K562 (cell line): ENCODE results near the gene FFAR4. TPM values are rescaled to one million over a fixed set of nuclear protein-coding genes. Genes with fewer than 3 reads are reported as not detected.

Experiments
- CTCF ChIP-seq, 3 experiments: IDR thresholded peaks in 2 of 3; conservative IDR thresholded peaks in 1 of 3; 2 replicates each; pipeline ENCODE4 v1.5.1; 2011 to 2012; ENCODE audit warnings: low read length in 3 of 3, mild to moderate bottlenecking in 3 of 3, control low read depth in 2 of 3, improper control_type of control experiment in 1 of 3, inconsistent platforms in 1 of 3, low read depth in 1 of 3, mixed read lengths in 1 of 3, moderate library complexity in 1 of 3; ENCODE audit not compliant: insufficient read depth in 2 of 3
- EHMT2 ChIP-seq: fragments of 450-650 bp; IDR thresholded peaks from 2 replicates; pipeline ENCODE4 v1.6.1; 2018; ENCODE audit warnings: antibody characterized with exemption
- ELF1 ChIP-seq: fragments of 200-800 bp; sonication (Bioruptor generic); IDR thresholded peaks from 2 replicates; pipeline ENCODE4 v1.6.1; 2016; ENCODE audit warnings: missing genetic modification characterization, missing compliant biosample characterization
- ILK ChIP-seq: fragments of 450-650 bp; IDR thresholded peaks from 2 replicates; pipeline ENCODE4 v1.6.1; 2016; ENCODE audit warnings: missing genetic modification characterization, low read depth, mild to moderate bottlenecking, missing compliant biosample characterization, moderate library complexity, borderline replicate concordance
- JUND ChIP-seq, 2 experiments: IDR thresholded peaks; 2 replicates in 1 of 2; 3 replicates in 1 of 2; pipeline ENCODE4 v1.6.1; 2011; ENCODE audit warnings: borderline replicate concordance in 2 of 2, low read depth in 2 of 2, low read length in 2 of 2, improper control_type of control experiment in 1 of 2, missing biosample characterization in 1 of 2, missing genetic modification characterization in 1 of 2, missing genetic modification reagents in 1 of 2
- MAZ ChIP-seq, 2 experiments: fragments of 450-650 bp in 1 of 2; sonication (generic) in 1 of 2; formaldehyde crosslinking; IDR thresholded peaks in 1 of 2; conservative IDR thresholded peaks in 1 of 2; 2 replicates each; pipeline versions ENCODE4 v1.4.0 to v1.5.0; 2020; ENCODE audit warnings: mild to moderate bottlenecking in 1 of 2, missing genetic modification reagents in 1 of 2
- PTTG1 ChIP-seq: fragments of 450-650 bp; IDR thresholded peaks from 2 replicates; pipeline ENCODE4 v1.6.1; 2016; ENCODE audit warnings: low read depth, mild to moderate bottlenecking, missing genetic modification characterization, missing compliant biosample characterization
- SAFB2 ChIP-seq: fragments of 200-400 bp; formaldehyde crosslinking; IDR thresholded peaks from 2 replicates; pipeline ENCODE4 v1.6.1; 2018; ENCODE audit warnings: borderline replicate concordance, low read length, low read depth, moderate library complexity; ENCODE audit not compliant: severe bottlenecking
- SMARCC2 ChIP-seq: fragments of 450-650 bp; IDR thresholded peaks from 2 replicates; pipeline ENCODE4 v1.6.1; 2017; ENCODE audit warnings: antibody characterized with exemption, moderate library complexity, mild to moderate bottlenecking, low read depth
- SMC3 ChIP-seq: conservative IDR thresholded peaks from 2 replicates; pipeline ENCODE4 v1.6.1; 2011; ENCODE audit warnings: low read depth, low read length, improper control_type of control experiment; ENCODE audit not compliant: insufficient read depth
- polyA plus RNA-seq, 8 experiments: library from polyadenylated mRNA; depleted of rRNA in 4 of 8; stranded (reverse) in 5 of 8; unstranded in 3 of 8; fragments of >200 nt; fragmentation: Nextera tagmentation in 2 of 8; fragmentation: Illumina TruSeq in 1 of 8; extraction: Ambion mirVana in 2 of 8; extraction: Trizol in 1 of 8; gene quantifications; 2 replicates each; pipeline versions ENCODE4 v1.2.1 to v1.2.3, GENCODE V29; 2011 to 2014; ENCODE audit warnings: inconsistent platforms in 1 of 8, missing spikeins in 1 of 8
- total RNA-seq, 7 experiments: library from RNA; depleted of rRNA in 6 of 7; stranded (reverse); fragments of >200 nt in 6 of 7; fragmentation: Illumina TruSeq in 2 of 7; extraction: Trizol in 2 of 7; gene quantifications; 2 replicates each; pipeline versions ENCODE4 v1.2.1 to v1.2.3, GENCODE V29; 2011 to 2021; ENCODE audit warnings: low replicate concordance in 1 of 7
- TF ChIP-seq, protein P1 (sequence below): fragments of 250-450 bp; sonication (Bioruptor Pico); IDR thresholded peaks from 2 replicates; pipeline ENCODE4 v1.8.0; 2022; ENCODE audit warnings: inconsistent platforms, mild to moderate bottlenecking, moderate library complexity, borderline replicate concordance
- TF ChIP-seq, protein P2 (sequence below): fragments of 450-650 bp; formaldehyde crosslinking; conservative IDR thresholded peaks from 2 replicates; pipeline ENCODE4 v1.4.0; 2022; ENCODE audit warnings: mild to moderate bottlenecking, missing genetic modification characterization

The FFAR4 gene
- total and polyA plus RNA-seq, 9 of the 15 experiments (the other 6 are each of a cell fraction or from before 2014, with no cell fraction given), result not detected

GRCh38 chr10:93554760-93555432 lies 11.6 kb upstream of the FFAR4 start (continued):
- peak; percentile 61 to 81 (median 63) for TF ChIP-seq CTCF (IDR thresholded peaks at IDR 0.05 in 2 of 3, conservative IDR thresholded peaks at IDR 0.05 in 1 of 3; ENCODE audit: insufficient read depth in 2 of 3, low read depth in 1 of 3, low read length in 3 of 3)
- peak; percentile 43; the same call in 1 of the 2 replicates for TF ChIP-seq SMC3
- TF ChIP-seq ELF1, result no peak
- TF ChIP-seq MAZ (CRISPR knock-in tag; conservative IDR thresholded peaks at IDR 0.05 in 1 of 2, IDR thresholded peaks at IDR 0.05 in 1 of 2), result 0 out of 4 replicates have a peak, but pooled peaks of 1 of the 2 experiments have one; percentile 16
- TF ChIP-seq, protein P1, sequence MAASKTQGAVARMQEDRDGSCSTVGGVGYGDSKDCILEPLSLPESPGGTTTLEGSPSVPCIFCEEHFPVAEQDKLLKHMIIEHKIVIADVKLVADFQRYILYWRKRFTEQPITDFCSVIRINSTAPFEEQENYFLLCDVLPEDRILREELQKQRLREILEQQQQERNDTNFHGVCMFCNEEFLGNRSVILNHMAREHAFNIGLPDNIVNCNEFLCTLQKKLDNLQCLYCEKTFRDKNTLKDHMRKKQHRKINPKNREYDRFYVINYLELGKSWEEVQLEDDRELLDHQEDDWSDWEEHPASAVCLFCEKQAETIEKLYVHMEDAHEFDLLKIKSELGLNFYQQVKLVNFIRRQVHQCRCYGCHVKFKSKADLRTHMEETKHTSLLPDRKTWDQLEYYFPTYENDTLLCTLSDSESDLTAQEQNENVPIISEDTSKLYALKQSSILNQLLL, result no peak
- TF ChIP-seq, protein P2, sequence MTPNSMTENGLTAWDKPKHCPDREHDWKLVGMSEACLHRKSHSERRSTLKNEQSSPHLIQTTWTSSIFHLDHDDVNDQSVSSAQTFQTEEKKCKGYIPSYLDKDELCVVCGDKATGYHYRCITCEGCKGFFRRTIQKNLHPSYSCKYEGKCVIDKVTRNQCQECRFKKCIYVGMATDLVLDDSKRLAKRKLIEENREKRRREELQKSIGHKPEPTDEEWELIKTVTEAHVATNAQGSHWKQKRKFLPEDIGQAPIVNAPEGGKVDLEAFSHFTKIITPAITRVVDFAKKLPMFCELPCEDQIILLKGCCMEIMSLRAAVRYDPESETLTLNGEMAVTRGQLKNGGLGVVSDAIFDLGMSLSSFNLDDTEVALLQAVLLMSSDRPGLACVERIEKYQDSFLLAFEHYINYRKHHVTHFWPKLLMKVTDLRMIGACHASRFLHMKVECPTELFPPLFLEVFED (CRISPR knock-in tag), result no peak
- peak; percentile 28; the same call in 1 of the 2 replicates for TF ChIP-seq JUND (IDR thresholded peaks at IDR 0.05; ENCODE audit: borderline replicate concordance, low read depth, low read length)
- no peak for TF ChIP-seq JUND (tag; IDR thresholded peaks at IDR 0.05; ENCODE audit: borderline replicate concordance, low read depth, low read length)
- TF ChIP-seq PTTG1 (tag), result no peak
- no peak for TF ChIP-seq ILK (tag)
- TF ChIP-seq SMARCC2, result no peak
- no peak for TF ChIP-seq EHMT2
- TF ChIP-seq SAFB2, result no peak
